ENCODE data around the gene SEMA6D. TPM values are rescaled to one million over a fixed set of nuclear protein-coding genes. Genes with fewer than 3 reads are reported as not detected.

Gene SEMA6D
- total and polyA plus RNA-seq, 2 experiments from 2014 or later, result 18.9 to 34.1 TPM

- Histone ChIP-seq H3K9me2 (replicated peaks; ENCODE audit: insufficient read depth) (no peaks in the 10 kb centered on the region), H4K20me1 (ENCODE audit: insufficient read depth, poor library complexity, severe bottlenecking) (no peaks in the 10 kb centered on the region), H2AFZ (no peak overlapping the region), H3K4me1 (ENCODE audit: insufficient read depth) (no peaks in the 10 kb centered on the region), H3K4me3 (no peak overlapping the region), H3K27me3 (no peaks in the 10 kb centered on the region), H3K79me2 (peaks cover 18% of the 10 kb centered on the region), H3K4me2 (no peak overlapping the region), H3K36me3 (replicated peaks; ENCODE audit: insufficient read depth, low read depth) (no peaks in the 10 kb centered on the region), H3K9me3 (ENCODE audit: low read depth) (peaks cover 18% of the 10 kb centered on the region), H3K27ac (no peak overlapping the region)
- 97% methylated on average over 2 of the region's 2 CpGs for WGBS (ENCODE audit: low lambda C conversion rate, missing lambda C conversion rate)
- no peak for DNase-seq (ENCODE audit: low spot score)
- TF ChIP-seq EZH2phosphoT487 (IDR thresholded peaks at IDR 0.05; ENCODE audit: low read depth, severe bottlenecking, unreplicated experiment), result no peak
- TF ChIP-seq CTCF (IDR thresholded peaks at IDR 0.05; ENCODE audit: poor library complexity), result no peak
- TF ChIP-seq EZH2 (IDR thresholded peaks at IDR 0.05; ENCODE audit: borderline replicate concordance), result no peak
Observed at GRCh38 chr15:47755941-47756340, 38.6 kb downstream of the SEMA6D start.

- Histone ChIP-seq H3K4me3 (no peak overlapping the region), H3K79me2 (peaks cover 13% of the 10 kb centered on the region), H3K36me3 (replicated peaks; ENCODE audit: insufficient read depth, low read depth) (no peaks in the 10 kb centered on the region), H3K27ac (peak overlapping the region; percentile 17), H3K4me1 (ENCODE audit: insufficient read depth) (no peaks in the 10 kb centered on the region), H3K4me2 (no peak overlapping the region), H4K20me1 (ENCODE audit: insufficient read depth, poor library complexity, severe bottlenecking) (no peaks in the 10 kb centered on the region), H3K9me3 (ENCODE audit: low read depth) (peaks cover 18% of the 10 kb centered on the region), H3K27me3 (no peaks in the 10 kb centered on the region), H3K9me2 (replicated peaks; ENCODE audit: insufficient read depth) (no peaks in the 10 kb centered on the region), H2AFZ (no peak overlapping the region)
- 76% methylated on average over 2 of the region's 2 CpGs for WGBS (ENCODE audit: low lambda C conversion rate, missing lambda C conversion rate)
- peak; percentile 51 for DNase-seq (ENCODE audit: low spot score)
- TF ChIP-seq EZH2phosphoT487 (IDR thresholded peaks at IDR 0.05; ENCODE audit: low read depth, severe bottlenecking, unreplicated experiment) (no peak), CTCF (IDR thresholded peaks at IDR 0.05; ENCODE audit: poor library complexity) (no peak), EZH2 (IDR thresholded peaks at IDR 0.05; ENCODE audit: borderline replicate concordance) (no peak)
Observed at GRCh38 chr15:47756872-47757271, 39.6 kb downstream of the SEMA6D start.

GRCh38 chr15:47757331-47757730, 40.0 kb downstream of the SEMA6D start:
- Histone ChIP-seq H2AFZ (no peak overlapping the region), H3K79me2 (peaks cover 10% of the 10 kb centered on the region), H3K27ac (peak overlapping the region; percentile 17), H4K20me1 (ENCODE audit: insufficient read depth, poor library complexity, severe bottlenecking) (no peaks in the 10 kb centered on the region), H3K27me3 (no peaks in the 10 kb centered on the region), H3K4me2 (no peak overlapping the region), H3K4me1 (ENCODE audit: insufficient read depth) (no peaks in the 10 kb centered on the region), H3K9me3 (ENCODE audit: low read depth) (peaks cover 18% of the 10 kb centered on the region), H3K4me3 (no peak overlapping the region), H3K9me2 (replicated peaks; ENCODE audit: insufficient read depth) (no peaks in the 10 kb centered on the region), H3K36me3 (replicated peaks; ENCODE audit: insufficient read depth, low read depth) (no peaks in the 10 kb centered on the region)
- no peak for DNase-seq (ENCODE audit: low spot score)
- no peak for TF ChIP-seq EZH2 (IDR thresholded peaks at IDR 0.05; ENCODE audit: borderline replicate concordance)
- TF ChIP-seq CTCF (IDR thresholded peaks at IDR 0.05; ENCODE audit: poor library complexity), result no peak
- no peak for TF ChIP-seq EZH2phosphoT487 (IDR thresholded peaks at IDR 0.05; ENCODE audit: low read depth, severe bottlenecking, unreplicated experiment)
- 90% methylated on average over 3 of the region's 3 CpGs for WGBS (ENCODE audit: low lambda C conversion rate, missing lambda C conversion rate)

GRCh38 chr15:47762621-47763020, 45.3 kb downstream of the SEMA6D start:
- Histone ChIP-seq H3K27me3 (no peaks in the 10 kb centered on the region), H3K36me3 (replicated peaks; ENCODE audit: insufficient read depth, low read depth) (no peaks in the 10 kb centered on the region), H3K27ac (no peak overlapping the region), H2AFZ (no peak overlapping the region), H3K9me3 (ENCODE audit: low read depth) (no peaks in the 10 kb centered on the region), H3K4me2 (no peak overlapping the region), H3K79me2 (peaks cover 8% of the 10 kb centered on the region), H3K4me3 (no peak overlapping the region), H4K20me1 (ENCODE audit: insufficient read depth, poor library complexity, severe bottlenecking) (no peaks in the 10 kb centered on the region), H3K9me2 (replicated peaks; ENCODE audit: insufficient read depth) (no peaks in the 10 kb centered on the region), H3K4me1 (ENCODE audit: insufficient read depth) (no peaks in the 10 kb centered on the region)
- WGBS (ENCODE audit: low lambda C conversion rate, missing lambda C conversion rate), result 95% methylated on average over 3 of the region's 3 CpGs
- DNase-seq (ENCODE audit: low spot score), result no peak
- TF ChIP-seq EZH2 (IDR thresholded peaks at IDR 0.05; ENCODE audit: borderline replicate concordance) (no peak), CTCF (IDR thresholded peaks at IDR 0.05; ENCODE audit: poor library complexity) (no peak), EZH2phosphoT487 (IDR thresholded peaks at IDR 0.05; ENCODE audit: low read depth, severe bottlenecking, unreplicated experiment) (no peak)

All from hepatocyte (in vitro differentiated cells).